ENCODE data around the gene ANKH. TPM values are rescaled to one million over a fixed set of nuclear protein-coding genes. Genes with fewer than 3 reads are reported as not detected.

ANKH gene
- total and polyA plus RNA-seq, 2 of the 13 experiments (the other 11 are each of a cell fraction or from before 2014, with no cell fraction given): 25.0 to 36.0 TPM

DNA sequence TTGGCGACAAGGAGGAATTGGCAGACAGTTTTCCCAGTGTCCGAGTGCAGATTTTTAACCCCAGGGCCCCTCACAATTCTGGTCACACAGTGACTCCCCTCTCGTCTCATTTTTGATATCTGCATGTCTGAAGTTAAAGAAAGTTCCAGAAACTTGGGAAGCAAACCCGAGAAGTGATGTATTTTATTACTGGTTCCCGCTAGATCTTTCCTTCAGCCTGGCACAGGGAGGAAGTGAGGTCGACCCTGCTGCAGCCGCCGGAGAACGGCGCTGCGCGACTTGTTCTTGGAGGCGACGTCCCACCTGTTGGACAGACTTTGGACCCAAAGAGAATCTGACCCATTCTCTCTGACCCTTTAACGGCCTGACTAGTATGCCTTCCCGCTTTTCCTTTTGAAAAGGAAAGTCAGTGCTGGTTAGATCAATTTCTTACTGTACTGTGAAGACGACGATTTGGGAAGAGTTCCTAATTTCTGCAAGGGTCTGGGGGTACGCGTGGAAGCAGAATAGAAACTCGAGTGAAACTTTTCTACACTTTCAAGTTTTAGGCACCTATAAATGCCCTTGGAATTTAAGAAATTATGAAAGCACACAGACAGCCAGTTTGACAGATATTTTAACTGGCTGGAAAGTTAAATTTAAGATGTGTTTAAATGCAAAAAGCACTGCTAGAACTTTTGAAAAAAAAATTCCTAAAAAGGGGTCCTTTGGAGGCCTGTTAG is 206.3 kb downstream of the ANKH start (continued):
- TF ChIP-seq, protein P1, sequence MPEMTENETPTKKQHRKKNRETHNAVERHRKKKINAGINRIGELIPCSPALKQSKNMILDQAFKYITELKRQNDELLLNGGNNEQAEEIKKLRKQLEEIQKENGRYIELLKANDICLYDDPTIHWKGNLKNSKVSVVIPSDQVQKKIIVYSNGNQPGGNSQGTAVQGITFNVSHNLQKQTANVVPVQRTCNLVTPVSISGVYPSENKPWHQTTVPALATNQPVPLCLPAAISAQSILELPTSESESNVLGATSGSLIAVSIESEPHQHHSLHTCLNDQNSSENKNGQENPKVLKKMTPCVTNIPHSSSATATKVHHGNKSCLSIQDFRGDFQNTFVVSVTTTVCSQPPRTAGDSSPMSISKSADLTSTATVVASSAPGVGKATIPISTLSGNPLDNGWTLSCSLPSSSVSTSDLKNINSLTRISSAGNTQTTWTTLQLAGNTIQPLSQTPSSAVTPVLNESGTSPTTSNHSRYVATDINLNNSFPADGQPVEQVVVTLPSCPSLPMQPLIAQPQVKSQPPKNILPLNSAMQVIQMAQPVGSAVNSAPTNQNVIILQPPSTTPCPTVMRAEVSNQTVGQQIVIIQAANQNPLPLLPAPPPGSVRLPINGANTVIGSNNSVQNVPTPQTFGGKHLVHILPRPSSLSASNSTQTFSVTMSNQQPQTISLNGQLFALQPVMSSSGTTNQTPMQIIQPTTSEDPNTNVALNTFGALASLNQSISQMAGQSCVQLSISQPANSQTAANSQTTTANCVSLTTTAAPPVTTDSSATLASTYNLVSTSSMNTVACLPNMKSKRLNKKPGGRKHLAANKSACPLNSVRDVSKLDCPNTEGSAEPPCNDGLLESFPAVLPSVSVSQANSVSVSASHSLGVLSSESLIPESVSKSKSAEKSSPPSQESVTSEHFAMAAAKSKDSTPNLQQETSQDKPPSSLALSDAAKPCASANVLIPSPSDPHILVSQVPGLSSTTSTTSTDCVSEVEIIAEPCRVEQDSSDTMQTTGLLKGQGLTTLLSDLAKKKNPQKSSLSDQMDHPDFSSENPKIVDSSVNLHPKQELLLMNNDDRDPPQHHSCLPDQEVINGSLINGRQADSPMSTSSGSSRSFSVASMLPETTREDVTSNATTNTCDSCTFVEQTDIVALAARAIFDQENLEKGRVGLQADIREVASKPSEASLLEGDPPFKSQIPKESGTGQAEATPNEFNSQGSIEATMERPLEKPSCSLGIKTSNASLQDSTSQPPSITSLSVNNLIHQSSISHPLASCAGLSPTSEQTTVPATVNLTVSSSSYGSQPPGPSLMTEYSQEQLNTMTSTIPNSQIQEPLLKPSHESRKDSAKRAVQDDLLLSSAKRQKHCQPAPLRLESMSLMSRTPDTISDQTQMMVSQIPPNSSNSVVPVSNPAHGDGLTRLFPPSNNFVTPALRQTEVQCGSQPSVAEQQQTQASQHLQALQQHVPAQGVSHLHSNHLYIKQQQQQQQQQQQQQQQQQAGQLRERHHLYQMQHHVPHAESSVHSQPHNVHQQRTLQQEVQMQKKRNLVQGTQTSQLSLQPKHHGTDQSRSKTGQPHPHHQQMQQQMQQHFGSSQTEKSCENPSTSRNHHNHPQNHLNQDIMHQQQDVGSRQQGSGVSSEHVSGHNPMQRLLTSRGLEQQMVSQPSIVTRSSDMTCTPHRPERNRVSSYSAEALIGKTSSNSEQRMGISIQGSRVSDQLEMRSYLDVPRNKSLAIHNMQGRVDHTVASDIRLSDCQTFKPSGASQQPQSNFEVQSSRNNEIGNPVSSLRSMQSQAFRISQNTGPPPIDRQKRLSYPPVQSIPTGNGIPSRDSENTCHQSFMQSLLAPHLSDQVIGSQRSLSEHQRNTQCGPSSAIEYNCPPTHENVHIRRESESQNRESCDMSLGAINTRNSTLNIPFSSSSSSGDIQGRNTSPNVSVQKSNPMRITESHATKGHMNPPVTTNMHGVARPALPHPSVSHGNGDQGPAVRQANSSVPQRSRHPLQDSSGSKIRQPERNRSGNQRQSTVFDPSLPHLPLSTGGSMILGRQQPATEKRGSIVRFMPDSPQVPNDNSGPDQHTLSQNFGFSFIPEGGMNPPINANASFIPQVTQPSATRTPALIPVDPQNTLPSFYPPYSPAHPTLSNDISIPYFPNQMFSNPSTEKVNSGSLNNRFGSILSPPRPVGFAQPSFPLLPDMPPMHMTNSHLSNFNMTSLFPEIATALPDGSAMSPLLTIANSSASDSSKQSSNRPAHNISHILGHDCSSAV (CRISPR knock-in tag; IDR thresholded peaks at IDR 0.05; ENCODE audit: borderline replicate concordance): no peak
- TF ChIP-seq FIP1L1 (IDR thresholded peaks at IDR 0.05; ENCODE audit: borderline replicate concordance, insufficient read depth, low read depth, low read length) (no peak), ZNF234 (CRISPR knock-in tag; conservative IDR thresholded peaks at IDR 0.05) (no peak), FOXJ3 (CRISPR knock-in tag; IDR thresholded peaks at IDR 0.05; ENCODE audit: borderline replicate concordance) (no peak), PAWR (CRISPR knock-in tag; IDR thresholded peaks at IDR 0.05; ENCODE audit: borderline replicate concordance) (no peak), AKAP8 (CRISPR knock-in tag; IDR thresholded peaks at IDR 0.05) (no peak), RARA (CRISPR knock-in tag; IDR thresholded peaks at IDR 0.05) (0 out of 2 replicates have a peak, but pooled peaks have one; percentile 21), GATAD1 (CRISPR knock-in tag; IDR thresholded peaks at IDR 0.05) (peak; percentile 41; the same call in 1 of the 2 replicates), ZBTB42 (CRISPR knock-in tag; IDR thresholded peaks at IDR 0.05) (no peak), REL (CRISPR knock-in tag; conservative IDR thresholded peaks at IDR 0.05) (no peak), POLR2AphosphoS2 (IDR thresholded peaks at IDR 0.05; ENCODE audit: low read depth, low read length) (no peak)
- TF ChIP-seq, protein P2, sequence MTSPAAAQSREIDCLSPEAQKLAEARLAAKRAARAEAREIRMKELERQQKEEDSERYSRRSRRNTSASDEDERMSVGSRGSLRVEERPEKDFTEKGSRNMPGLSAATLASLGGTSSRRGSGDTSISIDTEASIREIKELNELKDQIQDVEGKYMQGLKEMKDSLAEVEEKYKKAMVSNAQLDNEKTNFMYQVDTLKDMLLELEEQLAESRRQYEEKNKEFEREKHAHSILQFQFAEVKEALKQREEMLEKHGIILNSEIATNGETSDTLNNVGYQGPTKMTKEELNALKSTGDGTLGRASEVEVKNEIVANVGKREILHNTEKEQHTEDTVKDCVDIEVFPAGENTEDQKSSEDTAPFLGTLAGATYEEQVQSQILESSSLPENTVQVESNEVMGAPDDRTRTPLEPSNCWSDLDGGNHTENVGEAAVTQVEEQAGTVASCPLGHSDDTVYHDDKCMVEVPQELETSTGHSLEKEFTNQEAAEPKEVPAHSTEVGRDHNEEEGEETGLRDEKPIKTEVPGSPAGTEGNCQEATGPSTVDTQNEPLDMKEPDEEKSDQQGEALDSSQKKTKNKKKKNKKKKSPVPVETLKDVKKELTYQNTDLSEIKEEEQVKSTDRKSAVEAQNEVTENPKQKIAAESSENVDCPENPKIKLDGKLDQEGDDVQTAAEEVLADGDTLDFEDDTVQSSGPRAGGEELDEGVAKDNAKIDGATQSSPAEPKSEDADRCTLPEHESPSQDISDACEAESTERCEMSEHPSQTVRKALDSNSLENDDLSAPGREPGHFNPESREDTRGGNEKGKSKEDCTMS (CRISPR knock-in tag; conservative IDR thresholded peaks at IDR 0.05): no peak
- TF ChIP-seq, protein P3, sequence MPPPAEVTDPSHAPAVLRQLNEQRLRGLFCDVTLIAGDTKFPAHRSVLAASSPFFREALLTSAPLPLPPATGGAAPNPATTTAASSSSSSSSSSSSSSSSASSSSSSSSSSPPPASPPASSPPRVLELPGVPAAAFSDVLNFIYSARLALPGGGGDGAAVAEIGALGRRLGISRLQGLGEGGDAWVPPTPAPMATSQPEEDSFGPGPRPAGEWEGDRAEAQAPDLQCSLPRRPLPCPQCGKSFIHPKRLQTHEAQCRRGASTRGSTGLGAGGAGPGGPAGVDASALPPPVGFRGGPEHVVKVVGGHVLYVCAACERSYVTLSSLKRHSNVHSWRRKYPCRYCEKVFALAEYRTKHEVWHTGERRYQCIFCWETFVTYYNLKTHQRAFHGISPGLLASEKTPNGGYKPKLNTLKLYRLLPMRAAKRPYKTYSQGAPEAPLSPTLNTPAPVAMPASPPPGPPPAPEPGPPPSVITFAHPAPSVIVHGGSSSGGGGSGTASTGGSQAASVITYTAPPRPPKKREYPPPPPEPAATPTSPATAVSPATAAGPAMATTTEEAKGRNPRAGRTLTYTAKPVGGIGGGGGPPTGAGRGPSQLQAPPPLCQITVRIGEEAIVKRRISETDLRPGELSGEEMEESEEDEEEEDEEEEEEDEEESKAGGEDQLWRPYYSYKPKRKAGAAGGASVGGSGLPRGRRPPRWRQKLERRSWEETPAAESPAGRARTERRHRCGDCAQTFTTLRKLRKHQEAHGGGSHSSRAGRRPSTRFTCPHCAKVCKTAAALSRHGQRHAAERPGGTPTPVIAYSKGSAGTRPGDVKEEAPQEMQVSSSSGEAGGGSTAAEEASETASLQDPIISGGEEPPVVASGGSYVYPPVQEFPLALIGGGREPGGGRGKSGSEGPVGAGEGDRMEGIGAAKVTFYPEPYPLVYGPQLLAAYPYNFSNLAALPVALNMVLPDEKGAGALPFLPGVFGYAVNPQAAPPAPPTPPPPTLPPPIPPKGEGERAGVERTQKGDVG (CRISPR knock-in tag; IDR thresholded peaks at IDR 0.05; ENCODE audit: borderline replicate concordance): no peak
